Activated T-cell treated with anti-CD3 and anti-CD28 coated beads, Interleukin-2, amount 50 U/mL, for 24 hours (primary cell): ENCODE measurements around the gene KLRF2.

Source experiments
- DNase-seq: peaks from one replicate; pipeline ENCODE4 v3.0.0-alpha.2; 2020
- H3K27ac Mint-ChIP-seq: 2 replicates; pipeline ENCODE4 v1.8.0; 2020; ENCODE audit warnings: mild to moderate bottlenecking, mixed read lengths
- H3K27me3 Mint-ChIP-seq: 2 replicates; pipeline ENCODE4 v1.8.0; 2020; ENCODE audit warnings: mixed read lengths
- H3K36me3 Mint-ChIP-seq: 2 replicates; pipeline ENCODE4 v1.8.0; 2020; ENCODE audit warnings: low read depth, mixed read lengths
- H3K4me1 Mint-ChIP-seq: 2 replicates; pipeline ENCODE4 v1.8.0; 2020; ENCODE audit warnings: low read depth, mixed read lengths
- H3K4me3 Mint-ChIP-seq: 2 replicates; pipeline ENCODE4 v1.8.0; 2020; ENCODE audit warnings: mild to moderate bottlenecking, moderate library complexity, mixed read lengths
- H3K9me3 Mint-ChIP-seq: 2 replicates; pipeline ENCODE4 v1.8.0; 2020; ENCODE audit warnings: mixed read lengths

KLRF2 gene

DNA sequence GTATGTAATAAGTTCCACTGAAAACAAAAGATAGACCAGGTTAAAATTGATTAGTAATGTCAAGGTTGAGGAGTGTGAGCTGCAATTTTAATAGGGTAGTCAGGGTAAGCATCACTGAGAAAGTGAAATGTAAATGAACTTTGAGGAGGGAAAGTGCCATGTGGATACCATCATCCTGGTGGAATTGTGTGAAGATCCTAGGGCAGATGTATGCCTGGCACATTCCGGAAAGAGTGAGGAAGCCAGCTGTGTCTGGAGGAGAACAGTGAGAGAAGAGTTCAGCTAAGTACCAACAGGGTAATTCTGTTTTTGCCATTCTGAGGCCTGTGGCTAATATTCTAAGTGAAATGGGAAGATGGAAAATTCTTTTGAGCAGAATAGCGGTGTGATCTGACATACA, 53.7 kb downstream of the KLRF2 start:
- no peaks in the 10 kb centered on the region for H3K27me3 Mint-ChIP-seq
- no peak overlapping the region for H3K27ac Mint-ChIP-seq
- H3K36me3 Mint-ChIP-seq, result no peaks in the 10 kb centered on the region
- no peaks in the 10 kb centered on the region for H3K9me3 Mint-ChIP-seq
- H3K4me1 Mint-ChIP-seq, result no peaks in the 10 kb centered on the region
- no peak for DNase-seq
- H3K4me3 Mint-ChIP-seq, result no peak overlapping the region

DNA sequence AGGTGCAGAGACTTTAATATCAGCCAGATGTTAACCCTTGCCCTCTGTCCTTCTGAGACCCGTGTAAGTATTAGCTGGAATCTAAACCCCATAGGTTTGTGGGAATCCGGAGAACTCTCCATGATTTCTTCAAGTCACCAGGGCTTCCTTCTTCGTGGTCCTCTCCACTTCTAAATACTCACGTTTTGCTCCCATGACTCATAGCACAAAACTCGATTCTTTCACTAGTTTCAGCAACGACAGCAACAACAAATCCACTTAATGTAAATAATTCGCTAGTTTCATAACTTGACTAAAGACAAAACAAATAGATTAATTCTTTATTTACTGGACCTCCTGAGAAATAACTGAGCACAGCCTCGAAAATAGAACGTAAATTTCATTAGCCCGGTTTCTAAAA, 55.3 kb downstream of the KLRF2 start:
- no peaks in the 10 kb centered on the region for H3K36me3 Mint-ChIP-seq

DNA sequence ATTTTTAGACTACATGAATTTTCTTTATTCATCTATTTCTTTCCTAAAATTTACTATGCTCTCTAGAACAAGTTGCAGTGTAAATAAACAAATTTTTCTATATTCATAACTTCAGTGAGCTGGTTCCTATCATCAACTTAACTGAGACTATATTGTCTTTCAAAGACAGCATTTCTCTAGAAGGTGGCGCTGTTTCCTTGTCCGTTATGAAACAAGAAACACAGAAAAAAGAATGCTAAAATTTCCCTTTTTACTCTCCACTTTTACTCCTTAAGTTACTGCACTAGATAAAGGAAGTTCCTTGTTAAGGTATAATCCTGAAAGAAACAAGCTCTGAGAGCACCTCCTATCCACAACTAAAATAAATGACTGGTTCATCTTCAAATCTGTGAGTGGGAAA, 59.1 kb downstream of the KLRF2 start:
- no peak overlapping the region for H3K27ac Mint-ChIP-seq
- H3K4me1 Mint-ChIP-seq, result peaks cover 17% of the 10 kb centered on the region
- H3K9me3 Mint-ChIP-seq, result no peaks in the 10 kb centered on the region
- H3K27me3 Mint-ChIP-seq, result peaks cover 8% of the 10 kb centered on the region
- DNase-seq, result no peak
- no peaks in the 10 kb centered on the region for H3K36me3 Mint-ChIP-seq
- H3K4me3 Mint-ChIP-seq, result no peak overlapping the region

More for the DNA sequence above, 55.3 kb downstream of the KLRF2 start:
- Mint-ChIP-seq H3K27ac (no peak overlapping the region), H3K4me3 (no peak overlapping the region), H3K9me3 (no peaks in the 10 kb centered on the region), H3K4me1 (peaks cover 3% of the 10 kb centered on the region), H3K27me3 (peaks cover 4% of the 10 kb centered on the region)
- DNase-seq, result no peak

DNA sequence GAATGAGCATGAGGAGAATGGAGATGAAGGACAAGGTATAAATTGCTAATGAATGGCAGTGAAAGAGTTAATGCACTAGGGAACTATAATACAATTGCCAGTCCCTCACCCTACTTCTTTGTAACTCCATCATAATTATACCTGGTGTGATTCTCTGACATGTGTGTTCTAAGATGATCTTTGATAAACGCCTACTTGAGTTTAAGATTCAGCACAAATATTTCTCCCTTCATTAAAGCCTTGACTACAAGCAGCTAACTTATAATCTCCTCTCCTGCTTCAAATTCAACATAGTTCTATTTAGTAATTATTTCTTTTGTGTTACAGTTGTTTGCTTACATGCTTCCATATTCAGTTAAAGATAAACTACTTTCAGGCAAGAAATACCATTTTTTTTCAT, 60.5 kb downstream of the KLRF2 start:
- peaks cover 17% of the 10 kb centered on the region for H3K4me1 Mint-ChIP-seq
- no peaks in the 10 kb centered on the region for H3K36me3 Mint-ChIP-seq
- H3K27ac Mint-ChIP-seq, result no peak overlapping the region
- no peak overlapping the region for H3K4me3 Mint-ChIP-seq
- H3K27me3 Mint-ChIP-seq, result peaks cover 8% of the 10 kb centered on the region
- H3K9me3 Mint-ChIP-seq, result no peaks in the 10 kb centered on the region
- no peak for DNase-seq

DNA sequence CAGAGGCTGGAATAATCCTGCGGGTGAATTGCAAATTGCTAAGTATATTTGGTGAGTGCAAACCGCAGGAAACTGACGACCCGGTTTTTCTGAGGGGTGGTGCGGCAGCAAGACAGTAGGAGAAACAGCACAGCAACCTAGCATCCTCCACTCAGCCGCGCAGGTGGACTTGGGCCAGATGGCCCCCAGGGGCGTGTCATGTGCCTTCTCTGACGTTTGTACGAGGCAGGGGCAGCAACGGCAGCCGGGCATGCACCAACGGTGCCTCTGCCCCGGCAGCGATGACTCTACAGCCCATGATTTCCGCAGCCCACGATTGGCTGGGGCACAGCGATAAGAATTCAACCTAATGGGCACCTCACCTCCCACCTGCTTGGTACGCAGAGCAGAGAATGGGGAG, 62.0 kb downstream of the KLRF2 start:
- Mint-ChIP-seq H3K36me3 (no peaks in the 10 kb centered on the region), H3K9me3 (no peaks in the 10 kb centered on the region), H3K4me3 (peak overlapping the region; percentile 67), H3K27me3 (peaks cover 8% of the 10 kb centered on the region), H3K4me1 (peaks cover 25% of the 10 kb centered on the region), H3K27ac (no peak overlapping the region)
- DNase-seq, result no peak

DNA sequence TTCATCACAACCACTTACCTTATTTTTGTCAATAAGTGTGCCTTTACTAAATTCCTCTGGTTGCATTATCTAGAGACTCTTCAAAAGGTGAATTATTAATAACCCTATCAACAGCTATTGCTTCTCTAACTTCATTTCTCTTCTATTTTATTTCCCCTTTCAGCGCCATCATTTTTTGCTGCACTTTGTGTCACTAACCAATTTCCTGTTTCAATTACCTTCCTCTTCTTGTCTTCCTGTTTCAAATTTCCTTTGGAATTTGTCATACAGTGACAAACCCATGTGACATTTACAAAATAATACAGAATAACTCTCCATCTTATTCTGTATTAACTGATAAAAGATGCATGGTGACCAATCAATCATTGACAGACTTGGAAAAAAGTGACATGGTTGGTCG, 63.1 kb downstream of the KLRF2 start:
- no peak for DNase-seq
- Mint-ChIP-seq H3K9me3 (no peaks in the 10 kb centered on the region), H3K27me3 (peaks cover 8% of the 10 kb centered on the region), H3K36me3 (no peaks in the 10 kb centered on the region), H3K4me1 (peaks cover 36% of the 10 kb centered on the region), H3K4me3 (no peak overlapping the region), H3K27ac (no peak overlapping the region)
